GM21737 (cell line): ENCODE data around the gene HOXC11.

Experiments
- ATAC-seq: cut with Tn5 transposase; IDR thresholded peaks from one replicate; pipeline ENCODE4 v1.9.1; 2021; ENCODE audit warnings: mild to moderate bottlenecking, moderate library complexity; ENCODE audit not compliant: unreplicated experiment

HOXC11 gene

DNA sequence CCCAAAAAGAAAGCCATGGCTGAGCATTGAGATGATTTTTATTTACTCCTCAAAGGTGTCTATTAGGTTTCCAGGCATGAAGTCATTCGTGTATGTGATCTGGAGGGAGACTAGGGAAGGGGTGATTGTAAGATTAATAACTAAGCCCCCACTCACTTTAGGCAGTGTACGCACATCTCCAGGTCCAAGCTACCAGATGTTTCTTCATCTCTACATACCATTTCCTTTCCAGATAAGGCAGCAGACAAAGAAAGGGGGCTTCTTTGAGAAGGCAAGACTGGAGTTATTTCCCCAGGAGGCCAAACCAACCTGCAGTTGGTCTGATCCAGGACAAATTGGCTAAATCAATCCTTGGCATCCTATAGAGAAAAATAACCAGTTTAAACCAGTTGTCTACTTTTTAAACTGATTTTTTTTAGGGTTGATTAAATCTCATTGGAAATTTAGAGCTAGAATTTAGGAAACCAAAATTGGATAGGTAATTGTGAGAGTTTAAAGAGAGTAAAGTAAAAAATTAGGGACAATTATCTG is 30.4 kb upstream of the HOXC11 start:
- ATAC-seq = no peak

DNA sequence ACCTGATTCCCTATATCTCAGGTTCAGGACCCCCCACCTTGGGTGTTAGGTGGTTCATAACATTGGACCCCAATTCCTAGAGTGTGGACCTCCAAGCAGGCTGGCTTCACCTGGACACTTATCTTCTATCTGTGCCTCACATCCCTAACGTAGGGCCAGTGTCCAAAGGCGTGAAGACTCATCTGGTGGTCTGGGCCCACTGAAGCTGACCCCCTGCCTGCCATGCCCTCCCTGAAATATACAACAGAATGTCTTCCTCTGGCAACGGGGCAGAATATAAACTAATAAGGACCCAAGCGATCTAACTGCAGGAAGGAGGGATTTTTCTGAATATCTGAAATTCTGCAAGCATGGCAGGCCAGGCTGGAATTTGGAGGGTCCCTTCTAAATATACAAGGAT is 28.7 kb upstream of the HOXC11 start:
- ATAC-seq = no peak

DNA sequence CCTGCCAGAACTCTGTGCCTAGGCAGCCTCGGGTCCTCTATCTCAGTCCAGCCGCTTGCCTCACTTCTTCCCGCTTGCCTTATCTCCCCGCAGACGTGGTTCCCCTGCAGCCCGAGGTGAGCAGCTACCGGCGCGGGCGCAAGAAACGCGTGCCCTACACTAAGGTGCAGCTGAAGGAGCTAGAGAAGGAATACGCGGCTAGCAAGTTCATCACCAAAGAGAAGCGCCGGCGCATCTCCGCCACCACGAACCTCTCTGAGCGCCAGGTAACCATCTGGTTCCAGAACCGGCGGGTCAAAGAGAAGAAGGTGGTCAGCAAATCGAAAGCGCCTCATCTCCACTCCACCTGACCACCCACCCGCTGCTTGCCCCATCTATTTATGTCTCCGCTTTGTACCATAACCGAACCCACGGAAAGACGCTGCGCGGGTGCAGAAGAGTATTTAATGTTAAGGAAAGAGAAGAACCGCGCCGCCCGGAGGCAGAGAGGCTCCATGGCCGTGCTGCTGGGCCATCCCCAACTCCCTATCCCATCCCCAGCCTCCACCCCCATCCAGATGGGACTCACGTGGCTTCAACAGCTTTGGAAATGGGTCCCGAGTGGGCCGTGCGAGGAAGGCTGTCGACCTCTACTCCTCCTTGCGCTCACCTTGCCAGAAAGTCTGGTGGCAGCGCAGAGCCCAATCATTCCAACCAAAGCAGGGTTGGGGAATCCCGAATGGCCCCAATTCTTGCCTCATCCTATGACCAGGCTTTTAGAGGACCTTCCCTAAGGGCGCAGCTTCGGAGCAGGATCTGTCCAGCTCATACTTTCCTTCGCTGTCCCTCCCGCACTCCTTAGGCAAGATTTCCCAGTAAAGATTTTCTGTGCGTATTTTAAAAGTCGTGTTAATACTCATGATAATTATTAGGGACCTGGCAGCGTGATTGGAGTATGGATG is 27.7 kb upstream of the HOXC11 start:
- no peak for ATAC-seq

DNA sequence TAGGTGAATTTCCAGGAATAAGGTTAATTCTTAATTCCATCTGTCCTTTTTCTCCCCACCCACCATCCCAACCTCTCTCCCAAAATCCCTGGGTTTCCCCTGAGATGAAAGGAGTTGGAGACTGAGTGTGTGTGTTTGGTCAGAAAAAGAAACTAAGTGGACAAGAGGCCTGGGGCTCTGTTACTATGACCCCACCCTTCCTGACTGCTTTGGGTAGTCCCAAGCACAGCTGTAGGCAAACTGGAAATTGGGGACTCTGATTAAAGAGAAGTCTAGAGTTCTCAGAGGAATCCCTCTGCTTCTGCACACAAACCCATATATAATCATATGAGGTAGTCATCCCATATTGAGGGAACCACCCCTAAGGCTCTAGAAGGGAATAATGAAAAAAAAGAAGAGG is 25.2 kb upstream of the HOXC11 start:
- no peak for ATAC-seq

DNA sequence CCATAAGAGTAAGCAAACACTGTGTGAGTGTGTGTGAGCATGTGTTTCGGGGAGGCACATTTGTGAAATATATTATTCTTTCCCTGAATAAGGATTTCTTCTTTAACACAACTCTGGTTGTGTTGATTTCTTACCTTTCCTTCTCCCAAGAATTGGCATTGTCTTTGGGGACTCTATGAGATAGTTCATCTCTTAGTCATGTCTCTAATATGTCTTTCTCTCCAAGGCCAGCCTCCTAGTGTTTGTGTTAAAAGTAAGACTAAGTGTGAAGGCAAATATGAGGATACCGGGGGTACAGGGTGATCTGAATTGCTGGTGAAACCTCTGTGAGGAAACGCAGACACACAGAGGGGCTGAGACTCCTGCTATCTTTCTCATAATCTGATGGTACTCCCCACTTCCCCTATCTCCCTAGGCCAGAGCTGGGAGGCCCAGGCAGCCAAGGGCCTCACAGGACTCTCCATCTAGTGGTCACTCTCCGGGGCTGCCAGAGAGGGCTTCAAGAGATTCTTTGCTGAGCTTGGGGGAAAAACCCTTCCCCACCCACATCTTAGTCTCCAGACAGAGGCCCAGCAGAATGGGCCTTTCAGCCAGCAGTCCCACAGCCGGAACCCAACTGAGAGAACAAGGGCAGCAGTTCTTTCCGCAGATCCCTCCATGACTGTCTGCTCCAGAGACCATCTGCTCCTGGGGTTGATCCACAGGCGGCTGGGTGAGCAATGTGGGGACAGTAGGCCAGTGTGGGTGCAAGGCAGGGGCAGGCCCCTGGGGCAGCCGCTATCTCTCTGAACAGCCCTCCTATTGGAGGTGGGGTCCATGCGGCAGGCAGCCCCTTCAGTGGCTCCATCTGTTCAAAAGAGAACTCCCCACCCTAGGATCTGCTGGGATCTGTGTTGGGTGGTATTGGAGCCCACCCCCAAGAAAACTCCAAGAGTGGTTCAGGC is 24.0 kb upstream of the HOXC11 start:
- no peak for ATAC-seq

DNA sequence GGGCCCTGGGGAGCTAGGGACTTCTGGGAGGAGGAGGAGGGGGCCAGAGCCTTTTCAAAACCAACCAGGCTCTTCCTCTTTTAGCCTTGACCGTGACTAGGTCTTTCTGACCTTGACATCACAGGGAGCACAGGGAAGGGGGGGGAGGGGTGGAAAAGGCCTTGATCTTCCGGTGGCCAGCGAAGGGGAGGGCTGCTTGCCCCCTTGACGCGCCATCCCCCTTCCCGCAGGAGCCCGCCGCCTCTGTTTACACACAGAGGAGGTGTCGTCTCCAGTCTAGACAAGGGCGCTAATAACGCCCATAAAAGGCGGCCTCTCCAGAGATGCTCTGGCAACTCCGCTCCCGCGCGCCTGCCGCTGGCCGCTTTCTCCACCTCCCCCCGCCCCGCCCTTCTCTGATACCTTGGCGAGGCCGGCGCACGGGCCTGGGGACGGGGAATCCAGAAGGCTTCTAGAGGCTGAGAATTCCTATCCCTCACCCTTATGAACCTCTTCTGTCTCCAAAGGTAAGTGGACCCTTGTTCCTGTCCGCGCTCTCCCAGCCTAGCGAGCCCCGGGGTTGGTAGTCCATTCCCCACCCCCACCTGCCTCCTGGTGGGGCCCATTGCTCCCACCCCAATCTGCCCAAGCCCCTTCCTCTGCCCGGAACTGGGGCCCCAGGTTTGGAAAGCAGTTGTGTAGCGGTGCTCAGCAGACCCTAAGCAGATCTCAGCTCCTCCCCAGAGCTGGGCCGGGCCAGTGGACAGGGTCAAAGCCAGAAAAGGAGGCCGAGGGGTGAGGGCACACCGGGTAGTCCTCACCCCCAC is 23.1 kb upstream of the HOXC11 start:
- no peak for ATAC-seq

DNA sequence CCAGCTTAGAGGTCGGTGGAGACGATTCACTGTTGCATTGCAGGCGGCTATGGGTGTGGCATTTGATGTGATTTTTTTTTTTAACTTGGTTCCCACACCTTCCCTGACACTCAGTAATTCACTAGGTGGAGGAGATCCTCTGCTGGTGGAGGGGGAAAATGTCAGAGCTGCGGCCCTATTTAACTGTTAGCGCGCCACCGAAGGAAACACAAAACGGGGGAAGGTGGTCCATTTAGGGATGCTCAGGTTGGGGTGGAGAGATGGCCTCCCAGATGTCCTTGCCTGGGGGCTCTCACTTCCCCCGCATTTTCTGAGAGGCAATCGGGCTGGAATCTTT is 22.5 kb upstream of the HOXC11 start:
- no peak for ATAC-seq

DNA sequence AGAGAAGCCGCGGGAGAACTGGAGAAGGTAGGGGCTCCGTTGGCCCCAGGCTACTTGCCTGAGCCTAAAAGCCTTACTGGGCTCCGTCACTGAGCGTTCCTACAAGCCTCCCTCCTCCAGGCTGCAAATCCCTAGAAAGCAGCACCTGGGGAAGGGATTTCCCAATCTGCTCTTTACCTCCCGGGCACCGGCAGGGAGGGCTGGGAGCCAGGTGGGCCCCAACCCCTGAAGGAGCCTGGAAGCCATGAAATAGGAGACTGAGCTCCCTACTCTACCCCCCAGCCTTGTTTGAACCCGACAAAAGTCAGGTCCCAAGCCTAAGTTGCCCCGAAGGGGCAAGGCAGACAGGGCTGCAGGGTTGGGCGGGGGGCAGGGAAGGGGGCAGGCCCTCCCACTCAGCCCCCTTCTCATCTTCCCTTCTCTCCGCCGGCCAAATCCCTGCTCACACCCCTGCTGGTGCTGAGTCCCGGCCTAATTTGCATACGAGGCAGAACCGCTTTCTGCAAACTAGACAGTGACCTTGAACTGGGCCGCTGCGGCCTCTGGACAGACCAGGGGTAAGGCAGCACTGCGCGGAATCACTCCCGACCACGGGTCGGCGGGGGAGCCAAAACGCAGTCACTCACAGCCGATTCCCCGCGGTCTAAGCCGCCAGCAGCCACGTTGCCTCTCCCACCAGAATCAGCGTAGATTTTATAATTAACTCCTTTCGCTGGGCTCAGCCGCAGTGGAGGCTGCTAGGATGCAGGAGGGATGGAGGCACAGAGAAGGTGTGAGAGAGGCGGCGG is 21.9 kb upstream of the HOXC11 start:
- ATAC-seq = no peak

DNA sequence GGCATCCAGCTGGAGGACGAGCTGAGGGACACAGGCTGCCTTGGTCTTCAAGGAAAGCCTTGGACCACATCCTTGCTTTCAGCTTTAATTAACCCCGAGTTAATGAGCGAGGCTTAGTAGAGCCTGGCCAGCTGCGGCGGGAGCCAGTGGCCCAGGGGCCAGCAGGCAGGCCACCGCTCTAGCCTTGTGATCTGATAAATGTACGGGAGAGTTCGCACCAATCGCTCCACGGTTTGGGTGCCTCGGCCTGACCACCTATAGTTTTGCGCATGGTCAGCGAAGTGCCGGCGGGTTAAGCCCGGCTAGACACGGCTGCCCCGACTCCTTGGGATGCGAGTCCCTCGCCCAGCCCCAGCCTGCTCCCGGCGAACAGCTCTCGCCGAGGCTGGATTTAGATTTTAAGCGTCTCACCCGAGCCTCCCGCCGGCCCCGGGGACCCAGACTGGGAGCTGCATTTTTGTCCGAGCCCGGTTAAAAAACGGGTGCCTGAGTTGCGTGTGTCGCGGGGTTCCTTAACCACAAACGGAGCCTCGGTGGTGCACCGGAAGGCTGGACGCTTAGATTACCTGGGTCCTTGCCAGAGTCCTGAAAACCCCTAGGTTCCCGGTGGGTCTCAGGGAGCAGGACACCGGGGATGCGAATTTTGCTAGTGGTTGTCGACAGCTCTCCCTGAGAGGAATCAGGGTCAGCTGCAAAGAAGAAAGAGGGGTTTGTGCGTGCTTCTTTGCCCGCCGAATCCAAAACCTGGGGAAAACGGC is 21.2 kb upstream of the HOXC11 start:
- no peak for ATAC-seq

DNA sequence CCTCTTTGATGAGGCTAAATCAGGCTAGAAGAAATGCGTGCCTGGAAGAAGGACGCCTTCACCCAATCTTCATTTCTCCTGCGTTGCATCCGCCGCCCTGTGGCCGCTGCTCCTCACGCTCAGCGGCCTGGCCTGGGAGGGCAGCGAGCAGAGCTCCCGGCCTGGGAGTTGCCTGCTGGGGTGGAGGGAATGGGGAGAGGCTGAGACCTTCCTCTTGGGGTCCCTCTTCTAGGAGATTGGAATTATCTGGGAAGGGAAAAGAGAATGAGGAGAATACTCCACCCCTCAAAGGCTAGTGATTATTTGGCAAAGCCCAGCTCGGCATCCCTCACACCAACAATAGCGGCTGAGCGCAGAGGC is 20.6 kb upstream of the HOXC11 start:
- no peak for ATAC-seq

DNA sequence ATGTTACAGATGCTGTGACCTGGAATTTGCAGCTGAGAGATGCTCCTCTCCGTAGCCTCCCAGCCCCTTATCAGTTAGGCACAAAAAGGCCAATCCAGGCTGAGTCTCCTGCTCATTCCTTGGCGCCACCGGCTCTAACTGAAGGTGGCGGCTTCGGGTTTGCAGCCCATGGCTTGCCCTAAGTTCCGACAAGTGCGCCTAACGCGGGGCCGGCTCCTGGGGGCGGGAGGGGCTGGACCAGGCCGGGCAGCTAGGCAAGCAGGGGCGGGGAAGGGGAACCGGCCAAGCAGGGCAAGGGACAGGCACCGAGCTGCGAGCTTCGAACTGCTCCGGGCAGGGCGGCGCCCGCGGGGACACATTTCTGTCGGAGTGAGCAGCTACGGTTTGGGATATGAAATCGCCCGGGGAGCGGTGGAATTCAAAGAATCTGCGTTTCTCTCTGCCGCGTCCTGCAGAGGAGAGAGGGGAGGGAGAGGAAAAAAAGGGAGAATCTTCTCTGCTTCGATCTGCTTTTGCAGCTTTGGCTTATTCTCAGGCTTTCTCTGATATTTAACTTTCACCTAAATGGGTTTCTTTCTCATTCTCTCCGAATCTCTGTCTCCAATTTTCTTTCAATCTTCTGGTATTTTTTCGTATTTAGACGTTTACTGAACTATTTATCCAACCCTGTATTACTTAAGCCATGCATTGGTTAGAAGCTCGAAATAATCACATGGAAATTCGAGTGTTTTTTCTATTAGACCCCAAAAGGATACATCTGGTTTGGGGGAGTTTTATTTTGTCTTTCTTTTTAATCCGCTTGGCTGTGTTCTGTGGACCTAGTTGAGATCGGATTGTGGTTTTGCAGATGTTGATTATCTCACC is 19.8 kb upstream of the HOXC11 start:
- ATAC-seq = no peak

DNA sequence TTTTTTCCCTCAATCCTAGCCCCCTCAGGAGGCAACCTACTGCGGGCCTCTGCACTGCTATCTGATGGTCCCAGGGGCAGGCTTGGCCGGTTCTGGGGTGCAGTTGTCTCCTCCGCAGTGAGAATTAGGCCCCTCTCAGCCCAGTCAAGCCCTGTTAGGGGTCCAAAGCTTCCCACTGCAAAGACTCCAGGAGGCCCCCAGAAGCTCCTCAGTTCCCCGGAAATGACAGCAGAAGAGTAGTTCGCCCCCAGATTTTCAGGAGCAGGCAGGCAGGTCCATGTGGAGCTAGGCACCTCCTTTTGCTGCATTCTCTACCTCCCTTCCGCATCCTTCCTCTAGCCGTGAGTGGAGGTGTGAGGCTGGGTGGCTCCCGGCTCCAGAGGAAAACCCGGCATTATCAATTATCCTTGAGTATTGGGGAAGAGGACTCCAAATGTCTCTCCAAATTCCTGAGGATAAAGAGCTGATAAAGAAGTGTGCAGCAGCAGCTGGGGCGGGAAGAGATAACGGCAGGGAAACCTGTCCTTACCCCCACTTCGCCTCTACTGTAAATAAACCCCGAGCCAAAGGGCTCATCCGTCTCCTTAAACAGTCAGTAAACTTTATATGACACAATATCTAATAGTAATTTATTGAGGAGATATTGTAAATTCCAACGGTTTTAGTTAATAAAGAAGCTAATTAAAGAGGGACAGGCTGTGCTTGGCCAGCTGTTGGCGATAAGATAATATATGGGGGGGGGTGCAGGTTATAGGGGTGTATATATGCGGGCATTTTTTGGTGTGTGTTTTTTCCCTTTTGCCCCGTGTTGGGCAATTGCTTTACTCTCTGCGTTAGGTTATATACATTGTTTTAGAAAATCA is 18.9 kb upstream of the HOXC11 start:
- no peak for ATAC-seq

DNA sequence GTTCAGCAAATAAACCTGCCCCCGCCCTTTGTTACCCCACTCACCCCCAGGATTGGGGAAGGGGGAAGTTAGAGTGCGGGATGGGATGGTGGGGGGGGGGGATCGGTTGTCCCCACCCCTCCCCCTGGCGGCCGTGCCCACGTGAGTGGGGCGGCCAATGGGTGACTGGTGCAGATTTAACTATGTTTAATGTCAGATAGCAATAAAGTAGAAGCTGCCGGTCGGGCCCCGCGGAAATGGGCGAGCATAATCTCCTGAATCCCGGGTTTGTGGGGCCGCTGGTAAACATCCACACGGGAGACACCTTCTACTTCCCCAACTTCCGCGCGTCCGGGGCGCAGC is 18.3 kb upstream of the HOXC11 start, which contains the start of gene HOXC12:
Gene HOXC12, plus strand, starts transcription at position 210 of the 342 bp plus-strand sequence. Its CDS starts 27 bp downstream, at position 237.
- no peak for ATAC-seq

DNA sequence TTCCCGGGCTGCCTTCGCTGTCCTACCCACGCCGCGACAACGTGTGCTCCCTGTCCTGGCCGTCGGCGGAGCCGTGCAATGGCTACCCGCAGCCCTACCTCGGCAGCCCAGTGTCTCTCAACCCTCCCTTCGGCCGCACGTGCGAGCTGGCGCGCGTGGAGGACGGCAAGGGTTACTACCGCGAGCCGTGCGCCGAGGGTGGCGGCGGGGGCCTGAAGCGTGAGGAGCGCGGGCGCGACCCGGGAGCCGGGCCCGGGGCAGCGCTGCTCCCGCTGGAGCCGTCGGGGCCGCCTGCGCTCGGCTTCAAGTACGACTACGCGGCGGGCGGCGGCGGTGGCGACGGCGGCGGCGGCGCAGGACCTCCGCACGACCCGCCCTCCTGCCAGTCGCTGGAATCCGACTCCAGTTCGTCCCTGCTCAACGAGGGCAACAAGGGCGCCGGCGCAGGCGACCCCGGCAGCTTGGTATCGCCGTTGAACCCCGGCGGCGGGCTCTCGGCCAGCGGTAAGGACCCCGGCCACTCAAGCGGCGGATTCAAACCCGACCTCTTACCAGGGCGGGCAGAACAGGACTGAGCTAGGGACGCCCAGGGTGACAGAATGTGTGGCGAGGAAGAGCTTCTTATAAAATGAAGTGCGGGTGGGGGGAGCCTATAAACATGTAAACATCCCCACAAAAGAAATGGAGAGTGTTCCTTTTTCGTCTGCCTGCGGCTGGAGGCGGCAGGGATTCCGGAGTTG is 17.7 kb upstream of the HOXC11 start:
- ATAC-seq = no peak

DNA sequence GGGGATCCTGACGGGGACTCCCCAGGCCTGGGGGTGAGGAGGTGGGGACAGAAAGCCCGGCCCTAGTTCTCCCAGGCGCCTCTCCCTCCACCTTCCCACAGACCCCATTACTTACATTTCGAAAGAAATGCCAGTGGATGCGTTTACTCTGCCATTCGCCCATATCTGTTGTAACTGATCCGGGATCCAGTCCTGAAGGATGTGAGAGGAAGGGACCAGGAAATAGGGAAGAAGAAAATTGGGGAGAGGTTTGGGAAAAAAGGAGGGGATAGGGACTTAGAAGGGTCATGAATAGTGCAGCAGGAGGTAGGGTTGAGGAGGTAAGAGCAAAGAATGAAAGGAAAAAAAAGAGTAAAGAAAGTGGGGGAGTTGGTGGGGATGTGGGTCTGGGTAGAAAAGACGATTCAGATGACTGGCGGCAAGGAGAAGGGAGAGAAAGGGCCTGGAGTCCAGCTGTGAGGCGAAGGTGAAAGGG is 17.1 kb upstream of the HOXC11 start:
- ATAC-seq = no peak

DNA sequence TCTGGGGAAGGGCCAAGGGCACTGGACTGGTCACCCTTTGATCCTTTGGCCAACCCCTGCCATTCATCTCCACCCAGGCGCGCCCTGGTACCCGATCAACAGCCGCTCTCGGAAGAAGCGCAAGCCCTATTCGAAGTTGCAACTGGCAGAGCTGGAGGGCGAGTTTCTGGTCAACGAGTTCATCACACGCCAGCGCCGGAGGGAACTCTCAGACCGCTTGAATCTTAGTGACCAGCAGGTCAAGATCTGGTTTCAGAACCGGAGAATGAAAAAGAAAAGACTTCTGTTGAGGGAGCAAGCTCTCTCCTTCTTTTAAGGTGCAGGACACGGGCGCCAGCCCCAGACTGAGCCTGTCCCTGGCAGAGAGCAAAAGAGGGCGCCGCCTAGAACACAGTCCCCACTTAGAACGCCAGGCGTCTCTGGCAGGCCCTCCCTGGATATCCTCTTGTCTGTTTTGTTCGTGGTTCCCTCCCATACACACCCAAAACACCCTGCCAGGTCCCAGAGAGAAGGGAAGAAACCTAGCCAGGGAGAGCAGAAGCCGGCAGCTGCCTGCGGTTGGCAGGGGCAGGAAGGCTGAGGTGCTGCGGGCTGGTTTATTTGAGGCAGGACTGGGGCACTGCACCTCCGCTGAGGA is 16.6 kb upstream of the HOXC11 start:
- ATAC-seq = no peak
